K562 (cell line): ENCODE data around the gene LMX1B. TPM values are rescaled to one million over a fixed set of nuclear protein-coding genes. Genes with fewer than 3 reads are reported as not detected.

Experiments
- ATAC-seq: fragments of 200-7000 bp; cut with Tn5 transposase; 3 replicates; pipeline ENCODE4 v1.9.1; 2020; ENCODE audit warnings: moderate library complexity
- BruUV-seq: library from RNA; stranded (reverse); fragments of 400-500 nt; replicated peaks from 2 replicates; lab custom pipeline; 2021; lab: Mats Ljungman, UMichigan
- CTCF ChIA-PET: fragments of 300-600 bp; formaldehyde crosslinking; extraction: SDS; loops from one replicate; lab custom pipeline; 2021; ENCODE audit warnings: low intra/inter-chr PET ratio; lab: Yijun Ruan, JAX
- POLR2A ChIA-PET: fragments of 300-600, 350-650 bp; sonication (Branson Sonifier 250); formaldehyde crosslinking; extraction: SDS; loops from one replicate; lab custom pipeline; 2021; ENCODE audit warnings: antibody characterized with exemption, inconsistent platforms; lab: Yijun Ruan, JAX
- DNase-seq, 4 experiments: peaks; one replicate each; pipeline versions ENCODE4 v3.0.0 to v3.0.0-alpha.2; 2011 to 2018; ENCODE audit warnings: low spot score in 3 of 4, mixed read lengths in 3 of 4; ENCODE audit errors: extremely low read depth in 1 of 4
- FAIRE-seq: peaks from 2 replicates; lab custom pipeline; 2011; peaks lifted over from hg19 to GRCh38; lab: Jason Lieb, UNC
- H2AFZ ChIP-seq: 2 replicates; pipeline ENCODE4 v1.6.0; 2011; ENCODE audit warnings: low read depth, low read length, control low read depth, inconsistent platforms
- H3K27ac ChIP-seq: fragments of 200-600 bp; 3 replicates; pipeline ENCODE4 v1.8.0; 2011; ENCODE audit warnings: low read depth, mild to moderate bottlenecking, control low read depth, inconsistent platforms, low read length, moderate library complexity, mixed read lengths; ENCODE audit errors: extremely low read depth
- H3K27me3 ChIP-seq, 2 experiments: fragments of 300-600 bp in 1 of 2; 2 replicates in 1 of 2; 3 replicates in 1 of 2; pipeline versions ENCODE4 v1.6.0 to v1.8.0; 2011; ENCODE audit warnings: inconsistent platforms in 2 of 2, low read length in 2 of 2, mild to moderate bottlenecking in 1 of 2, mixed read lengths in 1 of 2, moderate library complexity in 1 of 2; ENCODE audit not compliant: control insufficient read depth in 2 of 2, insufficient read depth in 2 of 2
- H3K36me3 ChIP-seq: fragments of 300-600 bp; 3 replicates; pipeline ENCODE4 v1.8.0; 2011; ENCODE audit warnings: mild to moderate bottlenecking, low read length, inconsistent platforms; ENCODE audit not compliant: control insufficient read depth, insufficient read depth
- H3K4me1 ChIP-seq, 2 experiments: fragments of 200-600 bp in 1 of 2; replicated peaks in 1 of 2; 2 replicates in 1 of 2; 3 replicates in 1 of 2; pipeline versions ENCODE4 v1.5.1 to v1.8.0; 2011; ENCODE audit warnings: inconsistent platforms in 2 of 2, low read length in 2 of 2, mild to moderate bottlenecking in 1 of 2, mixed read lengths in 1 of 2, moderate library complexity in 1 of 2; ENCODE audit not compliant: control insufficient read depth in 2 of 2, insufficient read depth in 2 of 2
- H3K4me2 ChIP-seq: 2 replicates; pipeline ENCODE4 v1.6.1; 2011; ENCODE audit warnings: low read length, control low read depth, inconsistent platforms, mixed read lengths; ENCODE audit not compliant: insufficient read depth
- H3K4me3 ChIP-seq: fragments of 200-600 bp; sonication (generic), shearing (Covaris generic); 2 replicates; pipeline ENCODE4 v1.5.1; 2016; ENCODE audit warnings: control low read depth, inconsistent platforms
- H3K79me2 ChIP-seq: fragments of 200-600 bp; 3 replicates; pipeline ENCODE4 v1.8.0; 2011; ENCODE audit warnings: low read length, inconsistent platforms; ENCODE audit not compliant: control insufficient read depth, insufficient read depth
- H3K9ac ChIP-seq, 2 experiments: 2 replicates each; pipeline versions ENCODE4 v1.6.0 to v1.6.1; 2011; ENCODE audit warnings: low read depth in 2 of 2, low read length in 2 of 2, control low read depth in 1 of 2, inconsistent platforms in 1 of 2, mild to moderate bottlenecking in 1 of 2, mixed read lengths in 1 of 2; ENCODE audit not compliant: insufficient read depth in 1 of 2
- H3K9me1 ChIP-seq: one replicate; pipeline ENCODE4 v1.6.0; 2011; ENCODE audit warnings: inconsistent platforms, mild to moderate bottlenecking, low read length, moderate library complexity; ENCODE audit not compliant: control insufficient read depth, insufficient read depth
- H3K9me3 ChIP-seq: replicated peaks from 2 replicates; pipeline ENCODE4 v1.5.1; 2011; ENCODE audit warnings: low read depth, low read length, inconsistent platforms; ENCODE audit not compliant: control insufficient read depth, insufficient read depth
- H4K20me1 ChIP-seq: replicated peaks from 2 replicates; pipeline ENCODE4 v1.6.1; 2011; ENCODE audit warnings: low read length, inconsistent platforms, mixed read lengths; ENCODE audit not compliant: control insufficient read depth, insufficient read depth
- ESRRA ChIP-seq: fragments of 450-650 bp; IDR thresholded peaks from 2 replicates; pipeline ENCODE4 v1.6.1; 2014; ENCODE audit warnings: low read depth, mild to moderate bottlenecking, moderate library complexity, borderline replicate concordance
- EWSR1 ChIP-seq: fragments of 450-650 bp; IDR thresholded peaks from 2 replicates; pipeline ENCODE4 v1.6.1; 2018; ENCODE audit warnings: borderline replicate concordance, mild to moderate bottlenecking, low read depth, moderate library complexity; ENCODE audit not compliant: partially characterized antibody
- KHSRP ChIP-seq: fragments of 450-650 bp; IDR thresholded peaks from 2 replicates; pipeline ENCODE4 v1.6.1; 2017
- RUNX1 ChIP-seq: sonication (generic); IDR thresholded peaks from 2 replicates; pipeline ENCODE4 v1.6.1; 2016; ENCODE audit warnings: antibody characterized with exemption, low read depth
- ZC3H8 ChIP-seq: fragments of 450-650 bp; IDR thresholded peaks from 2 replicates; pipeline ENCODE4 v1.6.1; 2017
- WGBS: fragments of 100-300 bp; shearing (Covaris generic); methylation state at CpG from one replicate; pipeline ENCODE4 v1.1.6; 2016; ENCODE audit warnings: low coverage, mixed read lengths; ENCODE audit not compliant: insufficient coverage; ENCODE audit errors: missing lambda C conversion rate; 5-methylcytosine and 5-hydroxymethylcytosine counted together
- in situ Hi-C: fragments of 300-500 bp; cut with MboI; formaldehyde crosslinking; loops from 4 replicates; pipeline ENCODE4 v1.15.0; 2018; ENCODE audit warnings: inconsistent platforms, mixed read lengths
- intact Hi-C: fragments of 100-400 bp; cut with micrococcal nuclease; formaldehyde crosslinking; loops from 2 replicates; pipeline ENCODE4 v1.14.2; 2022
- polyA plus RNA-seq, 8 experiments: library from polyadenylated mRNA; depleted of rRNA in 4 of 8; stranded (reverse) in 5 of 8; unstranded in 3 of 8; fragments of >200 nt; fragmentation: Nextera tagmentation in 2 of 8; fragmentation: Illumina TruSeq in 1 of 8; extraction: Ambion mirVana in 2 of 8; extraction: Trizol in 1 of 8; gene quantifications; 2 replicates each; pipeline versions ENCODE4 v1.2.1 to v1.2.3, GENCODE V29; 2011 to 2014; ENCODE audit warnings: inconsistent platforms in 1 of 8, missing spikeins in 1 of 8
- total RNA-seq, 7 experiments: library from RNA; depleted of rRNA in 6 of 7; stranded (reverse); fragments of >200 nt in 6 of 7; fragmentation: Illumina TruSeq in 2 of 7; extraction: Trizol in 2 of 7; gene quantifications; 2 replicates each; pipeline versions ENCODE4 v1.2.1 to v1.2.3, GENCODE V29; 2011 to 2021; ENCODE audit warnings: low replicate concordance in 1 of 7
- TF ChIP-seq, protein P1 (sequence below), 2 experiments: fragments of 450-650 bp; IDR thresholded peaks; 2 replicates each; pipeline ENCODE4 v1.6.1; 2018; ENCODE audit warnings: mild to moderate bottlenecking in 2 of 2, low read depth in 1 of 2; ENCODE audit not compliant: partially characterized antibody in 2 of 2

The LMX1B gene
- total and polyA plus RNA-seq, 9 of the 15 experiments (the other 6 are each of a cell fraction or from before 2014, with no cell fraction given) = not detected

GRCh38 chr9:126588491-126589168, 25.1 kb upstream of the LMX1B start:
- CTCF ChIA-PET = no interaction called here
- DNase-seq (no peak), ATAC-seq (no peak), FAIRE-seq (no peak)
- Histone ChIP-seq H3K9me1 (no peaks in the 10 kb centered on the region), H3K9me3 (no peaks in the 10 kb centered on the region), H2AFZ (no peak overlapping the region), H3K27me3 (peaks cover 0 to 44% of the 10 kb centered on the region in 2 experiments; a peak in 3 of 5 replicates), H3K79me2 (no peaks in the 10 kb centered on the region), H3K36me3 (no peaks in the 10 kb centered on the region), H3K4me1 (no peaks in the 10 kb centered on the region; a peak in 1 of 5 replicates), H4K20me1 (no peaks in the 10 kb centered on the region), H3K27ac (no peak overlapping the region; the same call in 2 of the 3 replicates), H3K4me2 (no peak overlapping the region), H3K4me3 (no peak overlapping the region), H3K9ac (no peak overlapping the region)
- WGBS = 2% methylated on average over 9 of the region's 10 CpGs
- POLR2A ChIA-PET = interaction anchor here (0.6 kb wide), 1 partner anchor 48 kb away, joined by 3 read pairs; no protein-coding TSS in a partner anchor
- TF ChIP-seq ESRRA (peak; percentile 78), EWSR1 (no peak)
- in situ Hi-C loops (no loop called here), intact Hi-C loops (no loop called here)
- BruUV-seq = no TSS peak

- no TSS peak for BruUV-seq
- intact Hi-C loops (no loop called here), in situ Hi-C loops (no loop called here)
- H3K4me2 ChIP-seq = no peak overlapping the region
- ChIA-PET CTCF (no interaction called here), POLR2A (interaction anchor here (0.6 kb wide), 1 partner anchor 47 kb away, joined by 3 read pairs; no protein-coding TSS in a partner anchor)
- H3K4me1 ChIP-seq = no peaks in the 10 kb centered on the region; a peak in 1 of 5 replicates
- no peak overlapping the region for H3K4me3 ChIP-seq
- H3K79me2 ChIP-seq = no peaks in the 10 kb centered on the region
- no peak overlapping the region for H3K9ac ChIP-seq
- no peaks in the 10 kb centered on the region for H3K9me3 ChIP-seq
- no peak overlapping the region for H3K27ac ChIP-seq
- no peaks in the 10 kb centered on the region for H3K36me3 ChIP-seq
- no peak for DNase-seq
- WGBS = 1% methylated on average over 6 of the region's 6 CpGs
- H3K27me3 ChIP-seq = peaks cover 0 to 44% of the 10 kb centered on the region in 2 experiments; a peak in 3 of 5 replicates
- H2AFZ ChIP-seq = no peak overlapping the region
- no peaks in the 10 kb centered on the region for H3K9me1 ChIP-seq
- no peaks in the 10 kb centered on the region for H4K20me1 ChIP-seq
- no peak for FAIRE-seq
- no peak for ATAC-seq
- TF ChIP-seq RUNX1 = no peak
- TF ChIP-seq ZC3H8 = no peak
- TF ChIP-seq, protein P1, sequence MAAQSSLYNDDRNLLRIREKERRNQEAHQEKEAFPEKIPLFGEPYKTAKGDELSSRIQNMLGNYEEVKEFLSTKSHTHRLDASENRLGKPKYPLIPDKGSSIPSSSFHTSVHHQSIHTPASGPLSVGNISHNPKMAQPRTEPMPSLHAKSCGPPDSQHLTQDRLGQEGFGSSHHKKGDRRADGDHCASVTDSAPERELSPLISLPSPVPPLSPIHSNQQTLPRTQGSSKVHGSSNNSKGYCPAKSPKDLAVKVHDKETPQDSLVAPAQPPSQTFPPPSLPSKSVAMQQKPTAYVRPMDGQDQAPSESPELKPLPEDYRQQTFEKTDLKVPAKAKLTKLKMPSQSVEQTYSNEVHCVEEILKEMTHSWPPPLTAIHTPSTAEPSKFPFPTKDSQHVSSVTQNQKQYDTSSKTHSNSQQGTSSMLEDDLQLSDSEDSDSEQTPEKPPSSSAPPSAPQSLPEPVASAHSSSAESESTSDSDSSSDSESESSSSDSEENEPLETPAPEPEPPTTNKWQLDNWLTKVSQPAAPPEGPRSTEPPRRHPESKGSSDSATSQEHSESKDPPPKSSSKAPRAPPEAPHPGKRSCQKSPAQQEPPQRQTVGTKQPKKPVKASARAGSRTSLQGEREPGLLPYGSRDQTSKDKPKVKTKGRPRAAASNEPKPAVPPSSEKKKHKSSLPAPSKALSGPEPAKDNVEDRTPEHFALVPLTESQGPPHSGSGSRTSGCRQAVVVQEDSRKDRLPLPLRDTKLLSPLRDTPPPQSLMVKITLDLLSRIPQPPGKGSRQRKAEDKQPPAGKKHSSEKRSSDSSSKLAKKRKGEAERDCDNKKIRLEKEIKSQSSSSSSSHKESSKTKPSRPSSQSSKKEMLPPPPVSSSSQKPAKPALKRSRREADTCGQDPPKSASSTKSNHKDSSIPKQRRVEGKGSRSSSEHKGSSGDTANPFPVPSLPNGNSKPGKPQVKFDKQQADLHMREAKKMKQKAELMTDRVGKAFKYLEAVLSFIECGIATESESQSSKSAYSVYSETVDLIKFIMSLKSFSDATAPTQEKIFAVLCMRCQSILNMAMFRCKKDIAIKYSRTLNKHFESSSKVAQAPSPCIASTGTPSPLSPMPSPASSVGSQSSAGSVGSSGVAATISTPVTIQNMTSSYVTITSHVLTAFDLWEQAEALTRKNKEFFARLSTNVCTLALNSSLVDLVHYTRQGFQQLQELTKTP (IDR thresholded peaks at IDR 0.05; ENCODE audit: low read depth in 1 of 2, partially characterized antibody in 2 of 2) = no peak
- TF ChIP-seq KHSRP = no peak
These were observed 24.4 kb upstream of the LMX1B start for GRCh38 chr9:126589349-126589748.
